GM21825 (cell line): Measurements from ENCODE around the gene TSPAN9.

ENCODE experiments used
- ATAC-seq: cut with Tn5 transposase; IDR thresholded peaks from one replicate; pipeline ENCODE4 v1.9.1; 2021; ENCODE audit warnings: mild to moderate bottlenecking, moderate library complexity; ENCODE audit not compliant: unreplicated experiment

The TSPAN9 gene

DNA sequence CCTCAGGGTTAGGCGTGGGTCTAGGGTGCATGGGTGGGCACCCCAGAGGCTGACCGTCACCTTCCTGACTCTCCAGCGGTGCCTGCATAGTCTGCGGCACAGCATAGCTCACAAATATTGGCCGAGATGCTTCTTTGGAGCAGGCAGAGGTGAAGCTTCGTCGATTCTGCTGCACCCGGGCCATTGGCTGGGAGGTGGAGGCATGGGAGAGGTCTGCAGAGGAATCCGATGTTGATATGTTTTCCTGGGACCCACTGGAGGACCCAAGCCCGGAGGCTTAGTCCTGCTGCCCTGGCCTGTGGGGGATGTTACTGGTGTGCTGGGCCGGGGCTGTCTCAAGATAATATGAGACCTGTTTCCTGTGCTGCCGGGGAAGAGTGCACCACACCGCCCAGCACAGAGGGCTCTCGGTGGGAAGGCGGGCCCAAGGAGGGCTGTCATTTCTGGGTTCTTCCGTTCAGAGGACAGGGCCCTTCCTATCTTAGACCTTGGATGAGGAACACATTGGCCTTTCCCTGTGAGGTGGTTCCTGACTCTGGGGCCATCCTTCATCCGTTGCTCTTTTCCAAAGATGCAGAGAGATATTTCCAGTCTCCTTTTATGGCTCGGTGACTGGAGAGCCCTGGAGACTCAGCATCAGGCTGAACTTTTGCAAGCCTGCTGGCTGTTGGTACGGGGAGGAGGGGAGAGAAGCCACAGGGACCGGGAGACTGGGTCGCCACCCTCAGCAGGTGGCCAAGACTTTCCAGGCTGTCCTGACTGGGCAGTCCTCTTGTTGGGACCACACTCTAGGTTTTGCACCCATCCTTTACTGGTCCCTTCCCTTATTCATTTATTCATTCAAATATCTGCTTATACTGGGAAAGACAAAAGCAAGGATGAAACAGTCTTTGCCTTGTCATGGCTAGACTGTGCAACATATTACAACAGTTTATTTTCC, 143.5 kb downstream of the TSPAN9 start:
- ATAC-seq: no peak

DNA sequence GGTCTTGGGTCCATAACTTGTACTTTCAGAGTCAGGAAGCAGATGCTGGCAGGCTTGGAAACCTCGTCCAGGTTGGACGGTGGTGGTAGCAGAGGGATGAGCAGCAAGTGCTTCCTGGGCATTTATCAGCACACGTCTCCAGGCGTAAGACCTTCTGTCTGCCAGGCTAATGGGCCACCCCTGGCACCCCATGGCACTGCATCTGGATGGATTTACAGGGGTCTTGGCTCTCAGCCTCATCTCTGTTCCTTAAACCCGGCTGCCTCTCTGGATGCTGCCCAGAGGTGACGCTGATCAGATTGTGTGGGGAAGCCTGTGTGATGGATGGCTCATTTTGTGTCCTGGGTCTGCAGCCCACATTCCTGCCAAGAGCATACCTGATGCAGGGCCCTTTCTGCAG, 145.1 kb downstream of the TSPAN9 start:
- ATAC-seq: no peak

DNA sequence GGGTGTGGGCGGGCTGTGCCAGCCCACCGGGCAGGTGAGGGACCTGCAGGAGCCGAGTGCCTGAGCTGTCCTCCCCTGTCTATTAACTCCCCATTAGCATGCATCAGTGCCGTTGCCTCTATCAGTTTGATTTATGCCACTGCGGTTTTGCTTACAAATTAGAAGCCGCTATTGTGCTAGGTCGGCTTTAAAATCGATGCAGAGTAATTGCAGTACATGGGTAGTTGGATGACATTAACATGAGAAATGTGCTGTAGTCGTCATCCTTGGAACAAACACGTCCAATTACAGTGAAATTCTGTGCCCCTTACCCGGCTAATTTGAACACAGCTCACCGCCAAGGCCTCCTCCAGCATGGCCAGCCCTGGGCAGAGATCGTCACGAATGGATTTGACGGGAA, 145.8 kb downstream of the TSPAN9 start:
- no peak for ATAC-seq

DNA sequence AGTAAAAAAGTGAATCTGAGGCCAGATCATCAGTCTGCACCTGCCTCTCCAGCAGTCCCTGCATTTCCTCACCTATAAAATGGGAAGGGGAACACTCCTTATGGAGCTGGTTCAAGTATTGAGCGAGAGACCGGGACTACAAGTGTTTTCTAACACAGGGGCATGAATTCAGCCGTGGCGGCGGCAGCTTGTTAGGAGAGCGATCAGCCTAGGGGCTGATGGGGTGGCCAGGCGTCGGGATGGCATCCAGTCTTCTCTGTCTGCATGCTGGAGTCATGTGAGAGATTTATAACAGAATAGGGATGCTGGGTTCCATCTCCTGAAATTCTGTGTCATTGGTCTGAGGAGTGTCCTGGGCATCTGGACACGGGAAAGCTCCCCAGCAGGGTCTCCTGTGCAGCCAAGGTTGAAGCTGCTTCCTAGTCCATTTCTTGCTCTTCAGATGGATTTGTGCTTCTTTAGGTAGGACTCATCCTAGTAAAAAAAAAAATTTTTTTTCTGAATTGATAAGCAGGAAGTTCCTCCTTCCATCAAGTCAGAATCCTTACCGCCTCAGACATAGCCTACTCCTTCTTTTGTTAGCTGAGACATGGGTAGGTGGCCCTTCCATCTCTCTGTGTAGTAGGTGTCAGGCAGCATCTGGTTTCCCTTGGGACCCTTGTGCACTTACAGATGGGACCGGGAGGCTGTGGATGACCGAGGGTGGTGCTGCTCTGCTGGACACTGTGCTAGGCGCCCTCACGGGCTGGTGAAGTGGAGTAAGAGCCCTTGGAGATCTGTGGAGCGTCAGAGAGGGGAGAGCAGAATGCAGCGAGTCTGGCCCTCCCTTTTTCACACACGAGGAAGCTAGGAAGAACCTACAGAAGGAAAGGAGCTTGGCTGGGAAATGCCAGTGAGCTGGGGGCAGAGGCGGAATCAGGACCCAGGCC, 146.7 kb downstream of the TSPAN9 start:
- no peak for ATAC-seq

DNA sequence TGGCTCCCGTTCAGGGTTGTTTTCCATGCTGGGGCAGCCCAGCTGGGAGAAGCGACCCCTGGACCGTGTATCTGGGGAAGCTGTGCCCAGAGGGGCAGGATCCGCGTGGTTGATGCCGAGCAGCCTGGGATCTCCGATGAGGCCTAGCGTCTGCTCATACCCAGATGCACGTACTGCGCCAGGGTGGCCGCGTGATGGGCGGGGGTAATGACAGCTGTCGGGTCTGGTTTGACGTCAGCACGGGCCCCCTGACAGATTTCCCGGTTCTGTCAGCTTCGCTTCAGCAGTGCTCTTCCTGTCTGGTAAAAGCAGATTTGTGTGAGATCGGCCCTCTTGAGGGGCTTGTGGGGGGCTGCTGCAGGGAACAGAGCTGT, 147.3 kb downstream of the TSPAN9 start:
- no peak for ATAC-seq

DNA sequence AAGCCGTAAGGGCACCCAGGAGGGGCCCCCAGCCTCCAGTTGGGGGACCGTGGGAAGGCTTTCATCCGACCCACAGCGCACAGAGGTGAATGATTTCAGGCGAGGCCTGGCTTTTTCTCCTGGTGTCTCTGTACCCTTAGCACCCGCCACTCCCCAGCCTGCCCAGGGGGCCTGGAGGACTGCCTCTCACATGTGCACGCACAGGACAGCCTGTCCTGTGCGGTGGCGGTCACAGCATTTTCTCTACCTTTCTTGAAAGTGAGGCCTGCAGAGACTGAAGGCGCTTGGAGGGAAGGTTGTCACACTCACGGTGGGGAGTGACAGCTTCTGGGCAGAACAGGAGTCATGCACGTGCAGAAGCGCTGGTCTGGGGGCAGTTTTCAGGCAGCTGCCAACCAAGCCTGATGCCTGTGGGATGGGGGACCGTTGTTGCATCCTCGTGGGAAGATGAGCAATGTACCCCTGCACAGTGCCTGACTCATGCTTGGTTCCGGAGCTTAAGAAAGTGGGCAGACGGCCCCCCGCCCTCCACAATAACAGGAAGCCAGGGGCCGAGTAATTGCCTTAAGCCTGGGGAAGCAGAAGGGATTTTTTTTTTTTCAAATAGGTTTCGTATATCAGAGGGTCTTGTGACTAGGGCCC, 148.1 kb downstream of the TSPAN9 start:
- no peak for ATAC-seq

DNA sequence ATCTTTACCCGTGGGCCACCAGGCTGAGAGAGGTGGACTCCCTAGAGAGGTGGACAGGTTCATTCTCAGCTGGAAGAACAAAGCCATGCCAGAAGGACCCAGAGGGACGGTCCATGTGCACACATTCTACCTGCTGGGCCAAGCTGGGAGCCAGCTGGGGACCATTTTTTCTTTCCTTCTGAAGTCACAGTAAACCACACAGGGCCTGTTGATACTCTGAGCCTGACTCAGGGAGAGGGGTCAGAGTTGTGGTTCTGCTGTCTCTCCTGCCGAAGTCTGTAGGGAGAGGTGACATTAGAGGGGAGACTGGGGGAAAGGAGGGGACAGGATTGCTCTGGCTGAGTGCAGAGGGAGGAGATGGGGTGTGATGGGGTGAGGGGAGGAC, 148.6 kb downstream of the TSPAN9 start:
- ATAC-seq: no peak

DNA sequence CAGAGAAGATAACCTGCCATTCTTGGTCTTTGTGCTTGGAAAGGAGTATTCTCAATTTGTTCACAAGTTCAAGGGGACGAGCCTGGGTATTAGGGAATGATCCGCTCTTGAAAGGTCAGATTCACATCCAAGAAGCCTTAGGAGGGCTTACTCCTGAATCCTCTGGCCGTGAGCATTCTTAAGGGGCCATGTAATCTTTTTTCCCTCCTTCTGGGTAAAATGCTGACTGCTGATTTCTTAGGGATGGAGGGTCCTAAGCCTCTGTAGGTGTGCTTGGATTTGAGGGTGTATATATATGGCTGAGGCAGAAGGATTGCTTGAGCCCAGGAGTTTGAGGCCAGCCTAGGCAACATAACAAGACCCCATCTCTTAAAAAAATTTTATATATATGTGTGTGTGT, 149.1 kb downstream of the TSPAN9 start:
- ATAC-seq: no peak

DNA sequence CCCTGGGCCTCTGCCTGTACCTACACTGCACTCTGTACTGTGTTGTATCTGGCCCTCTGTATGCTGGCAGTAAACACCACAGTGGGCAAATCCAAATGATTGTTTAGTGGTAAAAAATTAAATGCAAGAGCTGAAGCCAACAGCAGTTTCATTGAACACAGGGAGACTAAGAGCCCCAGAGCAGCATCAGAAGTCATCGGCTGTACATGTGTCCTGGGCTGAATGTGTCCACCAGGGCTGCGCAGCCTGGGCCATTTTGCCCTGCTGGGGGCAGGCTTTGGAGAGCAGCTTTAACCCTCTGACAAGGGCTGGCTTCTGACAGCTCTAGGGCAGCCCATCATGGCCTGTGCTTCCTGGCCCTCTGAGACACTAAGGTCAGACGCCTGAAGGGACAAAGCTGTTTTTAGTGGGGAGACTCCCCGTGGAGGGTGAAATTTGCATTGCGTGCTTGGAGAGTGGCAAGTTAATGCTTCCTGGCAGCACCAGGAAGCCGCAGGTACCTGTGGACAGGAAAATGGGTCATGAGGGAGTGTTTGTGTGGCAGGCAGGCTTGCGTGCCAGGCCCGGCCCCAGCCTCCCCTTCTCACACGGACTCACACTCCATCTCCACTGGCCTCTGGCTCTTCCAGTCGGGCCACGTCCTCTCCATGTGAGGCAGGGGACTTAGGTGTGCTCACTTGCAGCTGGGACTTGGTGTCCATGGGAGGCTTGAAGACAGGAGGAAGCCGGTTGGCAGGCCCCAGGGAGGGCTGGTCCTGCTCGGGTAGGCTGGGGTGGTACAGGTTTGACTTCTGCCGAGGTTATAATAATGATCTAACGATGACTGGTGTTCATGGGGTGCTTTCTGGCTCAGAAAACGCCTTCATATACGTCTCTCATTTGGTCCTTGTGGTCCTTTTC, 150.1 kb downstream of the TSPAN9 start:
- no peak for ATAC-seq

DNA sequence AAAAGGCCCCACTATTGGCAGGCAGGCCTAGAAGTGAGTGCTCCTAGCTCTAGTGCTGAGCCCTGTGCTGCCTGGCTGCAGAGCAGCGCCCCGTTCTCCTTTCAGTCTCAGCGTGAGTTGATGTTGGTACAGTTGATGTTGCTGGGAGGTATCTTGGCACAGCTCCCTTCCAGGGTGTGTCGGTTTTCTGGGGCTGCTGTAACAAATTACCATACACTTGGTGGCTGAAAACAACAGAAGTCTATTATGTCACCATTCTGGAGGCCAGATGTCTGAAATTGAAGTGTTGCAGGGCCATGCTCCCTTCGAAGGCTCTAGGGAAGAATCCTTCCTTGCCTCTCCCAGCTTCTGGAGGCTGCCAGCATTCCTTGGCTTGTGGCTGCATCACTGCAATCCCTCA, 151.4 kb downstream of the TSPAN9 start:
- ATAC-seq: no peak

DNA sequence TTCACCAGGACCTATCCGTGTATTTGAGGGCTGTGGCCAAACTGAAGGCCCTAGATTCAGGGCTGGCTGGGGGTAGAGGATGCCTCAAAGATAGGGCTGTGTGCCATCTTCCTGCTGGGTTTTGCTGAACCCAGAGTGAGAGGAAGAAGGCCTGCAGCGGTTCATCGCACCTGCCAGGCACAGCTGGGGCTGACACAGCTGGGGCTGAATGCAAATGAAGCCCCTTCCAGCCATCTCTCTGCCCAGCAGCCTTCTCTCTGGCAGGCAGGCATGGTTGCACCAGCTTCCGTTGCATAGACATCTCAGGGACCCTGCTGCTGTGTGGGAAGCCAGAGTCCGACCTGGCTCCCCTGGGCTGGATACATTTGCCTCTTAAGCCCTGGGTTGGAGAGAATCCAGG, 152.4 kb downstream of the TSPAN9 start:
- ATAC-seq: no peak

DNA sequence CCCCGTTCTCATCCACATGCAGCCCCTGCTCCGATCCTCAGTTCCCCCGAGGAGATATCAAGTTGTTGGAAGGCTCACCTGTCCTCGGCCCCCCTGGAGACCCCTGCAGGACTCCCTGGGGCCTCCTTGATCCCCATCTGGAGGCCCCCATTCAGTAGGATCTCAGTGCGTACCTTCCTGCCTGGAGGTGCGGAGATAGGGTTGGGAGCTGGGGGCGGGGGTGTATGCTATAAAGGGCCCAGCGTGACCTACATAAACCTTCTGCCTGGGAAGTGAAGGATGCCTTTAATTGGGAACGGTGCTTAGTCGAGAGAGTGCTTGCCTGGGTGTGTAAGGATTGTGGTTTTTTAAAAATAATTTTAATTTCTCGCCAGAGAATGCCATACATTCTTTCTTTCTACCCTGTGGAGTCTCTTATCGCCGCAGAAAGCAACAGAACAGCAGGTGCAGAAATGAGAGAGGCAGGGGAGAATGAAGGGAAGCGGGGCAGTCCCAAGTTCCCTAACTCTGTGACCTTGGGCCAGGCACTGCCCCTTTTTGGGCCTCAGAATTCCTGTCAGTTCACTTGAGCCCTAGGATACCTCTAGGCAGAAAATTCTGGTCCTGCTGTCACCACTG, 153.7 kb downstream of the TSPAN9 start:
- ATAC-seq: no peak

DNA sequence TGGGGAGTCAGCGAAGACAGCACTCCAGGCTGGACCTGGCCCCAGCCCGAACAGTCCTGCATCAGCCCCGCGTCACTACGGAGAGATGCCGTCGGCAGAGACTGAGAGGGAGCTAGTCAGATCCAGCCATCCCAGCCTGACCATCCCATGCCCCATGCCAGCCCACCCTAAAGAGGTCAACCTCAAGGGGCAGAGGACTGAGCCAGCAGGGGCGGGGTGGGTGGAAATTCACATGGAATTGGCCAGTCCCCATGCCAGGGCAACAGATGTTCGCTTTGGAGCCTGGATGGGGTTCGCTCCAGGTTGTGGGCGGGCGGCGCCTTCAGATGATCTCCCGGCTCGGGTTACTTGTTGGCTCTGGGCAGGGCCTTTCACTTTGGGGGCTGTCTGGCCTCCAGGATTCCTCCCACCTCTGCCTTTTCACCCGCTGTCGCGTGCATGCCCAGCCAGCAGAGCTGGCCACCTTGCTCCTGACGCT, 154.3 kb downstream of the TSPAN9 start:
- no peak for ATAC-seq

DNA sequence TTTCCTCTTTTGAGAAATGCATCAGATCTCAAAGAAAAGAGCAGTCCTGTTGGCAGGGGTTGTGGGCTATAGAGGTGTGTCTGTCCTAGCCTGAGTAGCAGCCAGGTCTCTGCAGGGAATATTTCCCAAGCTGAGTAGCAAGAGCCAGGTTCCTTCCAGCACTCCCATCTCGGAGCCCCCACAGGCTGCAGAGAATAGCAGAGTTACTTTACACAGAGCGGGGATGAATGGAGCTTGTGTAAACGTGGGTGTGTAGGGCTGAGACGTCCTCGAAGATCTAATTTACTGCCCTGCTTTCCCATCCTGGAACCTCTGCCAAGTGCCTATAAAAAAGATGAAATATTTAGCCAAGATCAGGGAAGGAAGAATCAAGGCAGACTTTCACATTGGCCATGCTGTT, 156.6 kb downstream of the TSPAN9 start:
- ATAC-seq: no peak

DNA sequence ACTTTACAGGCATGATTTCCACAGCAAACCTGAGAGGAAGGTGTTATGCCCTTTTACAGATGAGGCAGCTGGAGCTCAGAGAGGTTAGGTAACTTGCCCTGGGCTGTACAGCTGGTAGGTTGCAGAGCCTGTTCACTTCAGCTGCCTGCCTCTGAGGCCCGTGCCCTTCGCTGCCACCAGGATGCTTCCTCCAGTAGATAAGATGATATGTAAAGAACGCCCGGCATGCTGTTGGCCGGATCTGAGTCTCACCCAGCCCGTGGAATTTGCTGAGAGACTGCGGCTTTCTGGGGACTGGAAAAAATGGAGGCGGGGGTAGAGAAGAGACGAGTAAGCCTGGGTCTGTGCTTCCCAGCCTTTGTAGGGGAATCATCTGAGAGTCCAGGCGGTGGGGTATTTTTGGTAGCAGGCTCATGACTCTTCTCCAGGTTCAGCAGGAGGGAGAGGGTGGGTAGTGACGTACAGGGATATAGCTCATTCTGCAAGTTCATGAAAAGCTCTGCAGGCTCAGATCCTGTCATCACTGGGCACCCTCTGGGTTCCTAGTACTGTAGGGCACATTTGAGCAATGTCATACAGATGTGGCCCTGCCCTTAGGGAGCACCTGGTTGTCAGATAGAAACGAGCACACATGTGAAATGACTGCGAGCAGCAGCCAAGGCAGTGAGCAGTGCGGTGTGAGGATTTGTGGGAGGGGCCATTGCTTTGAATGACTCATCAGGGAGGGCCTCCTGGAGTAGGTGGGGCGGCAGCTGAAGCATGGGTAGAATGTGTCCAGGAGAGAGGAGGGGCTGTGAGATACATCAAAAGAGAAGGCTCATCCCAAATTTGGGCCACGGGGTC, 159.4 kb downstream of the TSPAN9 start:
- ATAC-seq: no peak

DNA sequence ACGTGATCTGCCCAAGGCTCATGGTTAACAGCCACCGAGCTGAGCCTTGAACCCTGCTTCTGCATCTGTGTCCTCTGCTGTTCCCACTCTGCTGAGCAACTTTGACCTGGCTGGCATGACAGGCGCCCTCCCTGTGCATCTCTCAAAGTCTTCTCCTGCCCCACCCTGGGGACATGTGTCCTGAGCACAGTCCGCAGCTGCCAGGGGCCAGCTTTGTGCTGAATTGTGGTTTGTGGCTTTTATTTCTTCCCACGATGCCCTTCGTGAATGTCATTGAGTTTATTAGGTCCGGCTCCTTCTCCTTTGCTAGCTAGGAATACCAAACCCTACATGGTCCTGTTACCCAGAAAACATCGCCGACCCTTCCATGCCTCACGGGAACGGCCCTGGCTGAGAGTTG, 161.0 kb downstream of the TSPAN9 start:
- no peak for ATAC-seq

DNA sequence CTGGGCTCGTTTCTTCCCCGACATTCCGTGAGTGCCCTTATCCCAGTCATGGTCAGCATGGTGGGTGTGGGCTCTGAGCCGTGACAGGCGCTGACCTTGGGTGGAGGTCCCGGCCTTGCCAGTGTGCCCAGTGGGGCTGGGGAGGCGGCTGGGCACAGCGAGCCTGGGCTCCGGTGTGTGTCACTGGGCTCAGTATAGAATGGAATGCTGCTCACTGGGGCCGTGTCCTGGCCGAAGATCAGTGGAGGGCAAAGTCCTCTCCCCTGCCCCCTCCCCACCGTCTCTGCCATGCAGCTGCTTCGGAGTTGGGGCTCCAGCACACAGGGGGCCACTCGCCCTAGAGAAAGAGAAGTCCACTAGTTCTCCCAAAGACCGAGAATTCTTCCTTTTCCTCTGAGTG, 164.4 kb downstream of the TSPAN9 start:
- no peak for ATAC-seq

DNA sequence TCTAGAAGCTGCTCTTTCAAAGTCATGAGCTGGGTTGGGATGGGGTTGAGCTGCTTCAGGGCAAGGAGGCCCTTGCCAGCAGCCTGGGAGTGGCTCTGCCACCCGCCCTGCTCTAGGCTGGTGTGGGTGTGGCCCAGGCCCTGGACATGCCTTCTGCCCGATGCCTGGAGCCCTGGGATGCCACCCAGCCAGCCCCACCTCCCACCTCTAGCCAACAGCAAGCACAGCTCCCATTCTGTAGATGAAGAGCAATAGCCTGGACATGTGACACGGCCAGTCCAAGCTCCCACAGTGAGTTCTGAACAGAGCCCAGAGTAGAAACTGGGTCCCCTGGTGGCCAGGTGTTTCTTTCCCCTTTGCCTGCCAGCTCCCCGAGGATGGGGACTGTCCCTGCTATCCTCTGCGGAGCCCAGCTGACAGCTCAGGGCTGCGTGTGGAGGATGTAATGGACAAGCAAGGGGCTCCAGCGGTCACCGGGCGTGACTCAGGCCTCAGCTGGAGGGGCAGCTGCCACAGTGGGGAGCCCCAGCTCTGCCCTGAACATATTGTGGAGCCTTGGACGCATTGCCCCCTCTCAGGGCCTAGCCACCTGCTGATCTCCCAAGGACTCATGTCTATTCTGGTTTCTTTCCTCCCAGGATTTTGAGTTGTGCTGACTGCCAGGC, 165.2 kb downstream of the TSPAN9 start:
- no peak for ATAC-seq
